Breast epithelium (tissue), 4 donors: ENCODE results near the gene SNTG2. TPM values are rescaled to one million over a fixed set of nuclear protein-coding genes. Genes with fewer than 3 reads are reported as not detected.

Experiments used
- DNase-seq, 2 donors: peaks; one replicate each; pipeline ENCODE4 v3.0.0-alpha.2; 2019; ENCODE audit warnings: low spot score in 2 of 2
- H3K27ac ChIP-seq, 2 donors: fragments of 200-600 bp; sonication (generic) in 1 of 2; one replicate each; pipeline ENCODE4 v1.5.1; 2016 to 2019; ENCODE audit warnings: mild to moderate bottlenecking in 1 of 2
- H3K27me3 ChIP-seq, 2 donors: fragments of 200-600 bp; sonication (generic) in 1 of 2; one replicate each; pipeline versions ENCODE4 v1.5.1 to v1.6.0; 2017 to 2019; ENCODE audit warnings: control low read depth in 1 of 2, mild to moderate bottlenecking in 1 of 2
- H3K36me3 ChIP-seq: fragments of 200-600 bp; one replicate; pipeline ENCODE4 v1.5.1; 2019
- H3K4me1 ChIP-seq, 2 donors: fragments of 200-600 bp; sonication (generic); one replicate each; pipeline ENCODE4 v1.5.1; 2016 to 2019; ENCODE audit warnings: control low read depth in 1 of 2
- H3K4me3 ChIP-seq, 3 donors: fragments of 200-600 bp; sonication (generic); 1 replicate in 2 of 3; 2 replicates in 1 of 3; pipeline ENCODE4 v1.5.1; 2016 to 2019; ENCODE audit warnings: mild to moderate bottlenecking in 3 of 3, moderate library complexity in 2 of 3
- H3K9me3 ChIP-seq, 2 donors: fragments of 200-600 bp; sonication (generic) in 1 of 2; one replicate each; pipeline ENCODE4 v1.5.1; 2016 to 2019; ENCODE audit warnings: control low read depth in 1 of 2
- POLR2A ChIP-seq: fragments of 450-650 bp; IDR thresholded peaks from one replicate; pipeline ENCODE4 v1.6.1; 2016; ENCODE audit warnings: antibody characterized with exemption, mild to moderate bottlenecking, moderate library complexity
- POLR2AphosphoS5 ChIP-seq, 3 donors: sonication (generic); formaldehyde crosslinking; IDR thresholded peaks; one replicate each; pipeline ENCODE4 v1.6.1; 2017; ENCODE audit warnings: antibody characterized with exemption in 3 of 3
- intact Hi-C: fragments of 100-400 bp; cut with DNase I; formaldehyde crosslinking; loops from one replicate; pipeline ENCODE4 v1.15.1; 2023; ENCODE audit warnings: low total_unique reads
- total RNA-seq, 3 donors: library from RNA; depleted of rRNA; stranded (reverse); fragments of >200 nt; gene quantifications; one replicate each; pipeline ENCODE4 v1.1.0, GENCODE V29; 2016
- TF ChIP-seq, protein P1 (sequence below), 3 donors: fragments of 450-650 bp; IDR thresholded peaks; one replicate each; pipeline ENCODE4 v1.5.1; 2016 to 2017; ENCODE audit warnings: antibody characterized with exemption in 3 of 3, mild to moderate bottlenecking in 3 of 3, moderate library complexity in 3 of 3

SNTG2 gene
- total RNA-seq, 3 donors from 2014 or later: 4.6 to 7.4 (median 6.0) TPM

DNA sequence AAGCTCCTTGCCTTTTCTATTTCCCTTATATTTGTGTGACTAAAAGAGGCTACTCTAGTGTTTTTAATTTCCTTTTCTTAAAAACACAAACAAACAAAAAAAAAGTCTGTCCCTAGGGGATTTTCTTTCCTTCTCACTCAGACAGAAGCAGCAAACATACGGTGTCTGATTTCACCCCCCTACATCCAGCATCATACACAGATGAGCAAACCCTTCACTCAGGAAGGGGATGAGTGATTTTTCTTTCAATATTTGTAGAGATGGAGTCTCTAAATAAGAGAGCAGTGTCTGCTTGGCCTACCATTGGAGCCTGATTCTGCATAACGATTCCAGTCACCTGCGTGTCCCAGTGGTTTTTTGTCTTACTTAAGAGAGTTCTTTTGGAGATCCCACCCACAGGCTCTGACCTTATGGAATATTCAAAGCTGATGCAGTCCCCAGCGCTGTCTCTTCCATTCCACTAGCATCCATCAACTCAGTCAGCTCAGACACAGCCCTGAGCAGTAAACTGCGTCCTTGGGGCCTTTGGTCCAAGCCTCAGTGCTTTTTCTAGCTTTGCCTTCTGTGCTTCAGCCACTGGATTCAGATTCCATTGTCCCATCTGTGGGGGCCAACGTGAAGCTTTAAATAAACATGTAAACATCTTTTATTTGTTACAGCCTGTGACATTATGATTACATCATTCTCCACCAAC is 410.1 kb downstream of the SNTG2 start:
- Histone ChIP-seq H3K9me3 (no peaks in the 10 kb centered on the region), H3K4me1 (no peaks in the 10 kb centered on the region), H3K27ac (no peak overlapping the region), H3K27me3 (no peaks in the 10 kb centered on the region), H3K4me3 (no peak overlapping the region), H3K36me3 (no peaks in the 10 kb centered on the region)
- intact Hi-C loops: no loop called here
- TF ChIP-seq, protein P1, sequence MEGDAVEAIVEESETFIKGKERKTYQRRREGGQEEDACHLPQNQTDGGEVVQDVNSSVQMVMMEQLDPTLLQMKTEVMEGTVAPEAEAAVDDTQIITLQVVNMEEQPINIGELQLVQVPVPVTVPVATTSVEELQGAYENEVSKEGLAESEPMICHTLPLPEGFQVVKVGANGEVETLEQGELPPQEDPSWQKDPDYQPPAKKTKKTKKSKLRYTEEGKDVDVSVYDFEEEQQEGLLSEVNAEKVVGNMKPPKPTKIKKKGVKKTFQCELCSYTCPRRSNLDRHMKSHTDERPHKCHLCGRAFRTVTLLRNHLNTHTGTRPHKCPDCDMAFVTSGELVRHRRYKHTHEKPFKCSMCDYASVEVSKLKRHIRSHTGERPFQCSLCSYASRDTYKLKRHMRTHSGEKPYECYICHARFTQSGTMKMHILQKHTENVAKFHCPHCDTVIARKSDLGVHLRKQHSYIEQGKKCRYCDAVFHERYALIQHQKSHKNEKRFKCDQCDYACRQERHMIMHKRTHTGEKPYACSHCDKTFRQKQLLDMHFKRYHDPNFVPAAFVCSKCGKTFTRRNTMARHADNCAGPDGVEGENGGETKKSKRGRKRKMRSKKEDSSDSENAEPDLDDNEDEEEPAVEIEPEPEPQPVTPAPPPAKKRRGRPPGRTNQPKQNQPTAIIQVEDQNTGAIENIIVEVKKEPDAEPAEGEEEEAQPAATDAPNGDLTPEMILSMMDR (IDR thresholded peaks at IDR 0.05): no peak
- no peak for TF ChIP-seq POLR2A
- no peak for TF ChIP-seq POLR2AphosphoS5 (IDR thresholded peaks at IDR 0.05)
- DNase-seq: no peak

DNA sequence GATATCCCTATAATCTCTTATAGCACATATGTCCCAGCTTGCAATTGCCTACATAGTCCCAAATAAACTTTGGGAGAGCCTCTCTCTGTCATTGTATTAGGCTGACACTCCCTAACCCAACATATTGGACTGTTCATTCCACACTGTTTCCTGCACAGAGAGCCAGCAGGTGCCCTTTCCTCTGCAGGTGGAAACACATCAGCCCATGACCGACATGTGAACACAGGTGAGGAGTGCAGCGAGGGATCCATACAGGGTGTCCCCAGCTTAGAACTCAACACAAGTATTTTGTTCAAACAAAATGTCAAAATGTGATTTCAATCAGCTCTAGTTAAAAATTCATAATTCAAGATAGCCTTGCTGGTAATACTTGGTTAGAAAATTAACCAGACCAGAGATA is 412.7 kb downstream of the SNTG2 start:
- Histone ChIP-seq H3K27ac (no peak overlapping the region), H3K4me1 (no peaks in the 10 kb centered on the region), H3K4me3 (no peak overlapping the region), H3K27me3 (no peaks in the 10 kb centered on the region), H3K9me3 (no peaks in the 10 kb centered on the region), H3K36me3 (no peaks in the 10 kb centered on the region)
- TF ChIP-seq POLR2A (no peak), POLR2AphosphoS5 (IDR thresholded peaks at IDR 0.05) (no peak)
- TF ChIP-seq, protein P1 (IDR thresholded peaks at IDR 0.05): no peak
- intact Hi-C loops: no loop called here
- no peak for DNase-seq

GRCh38 chr2:1366546-1367134 is 416.0 kb downstream of the SNTG2 start:
- H3K36me3 ChIP-seq: no peaks in the 10 kb centered on the region

DNA sequence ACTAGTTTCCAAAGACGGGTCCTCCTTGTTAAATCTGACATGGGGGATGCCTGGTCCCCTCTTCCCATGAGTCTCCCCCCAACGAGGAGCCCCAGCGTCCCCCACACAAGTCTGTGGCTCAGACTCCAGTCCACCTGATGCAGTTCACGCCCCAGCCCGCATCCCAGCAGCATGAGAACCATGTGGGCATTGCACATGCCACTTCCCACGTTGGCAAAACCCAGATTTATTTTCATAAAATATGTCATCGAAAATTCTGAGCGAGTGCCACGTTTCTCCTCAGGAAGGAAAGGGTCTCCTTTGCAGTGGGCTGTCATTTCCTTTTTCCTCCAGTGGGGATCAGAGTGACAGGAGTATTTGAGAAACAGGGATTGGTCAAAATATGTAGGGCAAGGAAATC is 417.0 kb downstream of the SNTG2 start:
- H3K4me1 ChIP-seq: no peaks in the 10 kb centered on the region
- intact Hi-C loops: no loop called here
- no peaks in the 10 kb centered on the region for H3K9me3 ChIP-seq
- DNase-seq: no peak
- H3K27ac ChIP-seq: no peak overlapping the region
- H3K4me3 ChIP-seq: no peak overlapping the region
- H3K36me3 ChIP-seq: no peaks in the 10 kb centered on the region
- TF ChIP-seq, protein P1 (IDR thresholded peaks at IDR 0.05): no peak
- TF ChIP-seq POLR2A (no peak), POLR2AphosphoS5 (IDR thresholded peaks at IDR 0.05) (no peak)
- H3K27me3 ChIP-seq: no peaks in the 10 kb centered on the region

More at GRCh38 chr2:1366546-1367134, 416.0 kb downstream of the SNTG2 start:
- Histone ChIP-seq H3K27ac (peak overlapping the region in 1 of 2 donors; percentile 10), H3K4me1 (no peaks in the 10 kb centered on the region), H3K9me3 (no peaks in the 10 kb centered on the region), H3K4me3 (peak overlapping the region in 2 of 3 donors; percentile 23 to 24), H3K27me3 (no peaks in the 10 kb centered on the region)
- DNase-seq: peak in 1 of 2 donors; percentile 32
- TF ChIP-seq POLR2A (no peak), POLR2AphosphoS5 (IDR thresholded peaks at IDR 0.05) (no peak)
- TF ChIP-seq, protein P1 (IDR thresholded peaks at IDR 0.05): no peak
- intact Hi-C loops: no loop called here

DNA sequence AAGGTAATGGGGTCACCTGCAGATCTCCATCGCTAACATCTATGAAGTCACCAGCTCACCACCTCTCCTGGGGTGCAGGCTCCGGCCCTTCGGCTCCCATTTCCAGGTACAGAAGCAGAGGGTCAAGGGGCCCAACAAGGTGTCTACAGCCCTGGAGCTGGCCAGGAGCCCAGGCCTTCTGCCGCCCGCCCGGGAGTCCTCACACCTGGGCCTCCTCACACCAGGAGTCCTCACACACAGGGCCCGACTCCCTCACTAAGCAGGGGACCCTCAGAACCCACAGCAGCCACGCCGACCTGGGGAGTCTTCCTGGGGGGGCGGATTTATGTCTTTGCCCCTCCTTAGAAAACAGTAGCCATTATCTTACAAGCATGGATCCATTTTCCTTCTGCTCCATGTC is 419.3 kb downstream of the SNTG2 start:
- intact Hi-C loops: loop anchor here (10.0 kb wide), 1 partner anchor 1365 kb away; no protein-coding TSS in a partner anchor
- Histone ChIP-seq H3K4me3 (no peak overlapping the region), H3K27me3 (no peaks in the 10 kb centered on the region), H3K27ac (no peak overlapping the region), H3K9me3 (no peaks in the 10 kb centered on the region), H3K36me3 (no peaks in the 10 kb centered on the region), H3K4me1 (no peaks in the 10 kb centered on the region)
- TF ChIP-seq, protein P1 (IDR thresholded peaks at IDR 0.05): no peak
- no peak for TF ChIP-seq POLR2AphosphoS5 (IDR thresholded peaks at IDR 0.05)
- no peak for TF ChIP-seq POLR2A
- DNase-seq: no peak
